C1 segment of cervical spinal cord (tissue), 14 donors: ENCODE measurements around the gene SLC12A4.

ENCODE experiments used
- DNase-seq, 14 donors: peaks; one replicate each; lab custom pipeline; 2025; lab: John Stamatoyannopoulos, UW

The SLC12A4 gene

GRCh38 chr16:67963662-67964321 lies 4.6 kb downstream of the SLC12A4 start:
- peak in 3 of 14 donors; percentile 46 to 53 (median 49) for DNase-seq

- DNase-seq: peak in 8 of 14 donors; percentile 8 to 63 (median 42)
Observed at GRCh38 chr16:67963292-67963661, 5.2 kb downstream of the SLC12A4 start.

GRCh38 chr16:67962135-67962534 lies 6.3 kb downstream of the SLC12A4 start:
- no peak for DNase-seq

- no peak for DNase-seq
Observed at GRCh38 chr16:67961551-67961957, 6.9 kb downstream of the SLC12A4 start.

- no peak for DNase-seq
Observed at GRCh38 chr16:67959536-67960329, 8.7 kb downstream of the SLC12A4 start.

GRCh38 chr16:67957622-67958021 lies 10.8 kb downstream of the SLC12A4 start:
- no peak for DNase-seq

GRCh38 chr16:67954421-67955196 lies 13.8 kb downstream of the SLC12A4 start:
- DNase-seq: no peak

GRCh38 chr16:67953641-67954375 lies 14.6 kb downstream of the SLC12A4 start:
- peak in 1 of 14 donors; percentile 52 for DNase-seq

GRCh38 chr16:67951485-67951884 lies 17.0 kb downstream of the SLC12A4 start:
- DNase-seq: peak in 13 of 14 donors; percentile 49 to 89 (median 75)

- no peak for DNase-seq
Observed at GRCh38 chr16:67950335-67950843, 18.0 kb downstream of the SLC12A4 start.

GRCh38 chr16:67949645-67950044 lies 18.8 kb downstream of the SLC12A4 start:
- no peak for DNase-seq

- DNase-seq: no peak
Observed at GRCh38 chr16:67948015-67948414, 20.4 kb downstream of the SLC12A4 start.

- no peak for DNase-seq
Observed at GRCh38 chr16:67946966-67947558, 21.4 kb downstream of the SLC12A4 start.

GRCh38 chr16:67946128-67946569 lies 22.3 kb downstream of the SLC12A4 start:
- DNase-seq: no peak

- DNase-seq: no peak
Observed at GRCh38 chr16:67945392-67945933, 23.0 kb downstream of the SLC12A4 start.

GRCh38 chr16:67944690-67945391 lies 23.6 kb downstream of the SLC12A4 start:
- peak in 1 of 14 donors; percentile 58 for DNase-seq

- DNase-seq: peak in 13 of 14 donors; percentile 25 to 88 (median 75)
Observed at GRCh38 chr16:67943619-67944504, 24.6 kb downstream of the SLC12A4 start, which contains the start of gene LCAT. TSS of gene LCAT (minus strand) at chr16:67944120. CDS start at chr16:67944101, 19 bp downstream.

- no peak for DNase-seq
Observed at GRCh38 chr16:67943256-67943618, 25.2 kb downstream of the SLC12A4 start.
